Stimulated activated CD4-positive, alpha-beta T cell treated with anti-CD3 and anti-CD28 coated beads, TNF-alpha, amount 100 ng/mL, for 24 hours (primary cell): ENCODE data around the gene RBMXL3.

Experiments
- DNase-seq, 3 experiments: peaks; one replicate each; pipeline ENCODE4 v3.0.0-alpha.2; 2020; ENCODE audit warnings: low read depth in 3 of 3

Gene RBMXL3

GRCh38 chrX:115233497-115234455 is 44.6 kb downstream of the RBMXL3 start, which contains the start of gene LRCH2:
TSS of gene LRCH2 (minus strand) at chrX:115234096. CDS start at chrX:115234041, 55 bp downstream.
- no peak for DNase-seq

GRCh38 chrX:115234461-115234860 is 45.3 kb downstream of the RBMXL3 start:
- no peak for DNase-seq

- no peak for DNase-seq
Measured at GRCh38 chrX:115236560-115236959, 47.4 kb downstream of the RBMXL3 start.

- no peak for DNase-seq
Measured at GRCh38 chrX:115237056-115237455, 47.8 kb downstream of the RBMXL3 start.
